ENCODE data around the gene ARL4C. TPM values are rescaled to one million over a fixed set of nuclear protein-coding genes. Genes with fewer than 3 reads are reported as not detected.

The ARL4C gene
- total RNA-seq, 1 experiment from 2014 or later, result 51.3 TPM

DNA sequence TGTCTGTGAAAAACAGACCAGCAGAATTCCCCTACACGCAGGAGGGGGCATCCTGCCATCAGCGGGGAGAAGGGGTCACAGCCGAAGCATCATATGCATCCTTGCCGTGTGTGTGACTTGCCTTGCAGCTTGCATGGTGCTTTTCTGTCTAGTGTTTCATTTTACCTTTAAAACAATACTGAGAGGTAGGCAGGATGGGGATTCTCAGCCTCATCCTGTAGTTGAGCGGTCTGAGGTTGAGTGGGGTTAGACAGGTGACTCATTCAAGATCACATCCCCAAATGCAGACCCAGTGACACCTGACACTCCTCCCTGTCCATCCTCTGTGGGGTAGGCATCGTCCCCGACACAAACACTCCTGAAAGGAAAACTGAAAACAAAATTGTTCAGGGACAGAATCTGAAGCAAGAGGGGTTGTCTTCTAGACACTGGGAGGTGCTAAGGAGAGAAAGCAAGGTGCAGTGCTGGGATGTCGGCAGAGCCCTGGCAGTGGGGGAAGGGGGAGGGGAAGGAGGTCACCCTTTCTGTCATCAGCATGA is 7.9 kb downstream of the ARL4C start:
- no peak overlapping the region for H3K4me2 ChIP-seq
- POLR2A ChIA-PET (ENCODE audit: unreplicated experiment), result interaction anchor here (0.7 kb wide), 1 partner anchor 120 kb away, joined by 4 read pairs; no protein-coding TSS in a partner anchor
- BruUV-seq (replicated peaks), result no TSS peak
- H3K4me3 ChIP-seq, result no peak overlapping the region
- intact Hi-C loops (cut with micrococcal nuclease; ENCODE audit: unreplicated experiment), result no loop called here
- H3K27me3 ChIP-seq (ENCODE audit: insufficient read depth, low read depth), result no peaks in the 10 kb centered on the region
- H3K4me1 ChIP-seq (replicated peaks; ENCODE audit: insufficient read depth), result peaks cover 25% of the 10 kb centered on the region
- CTCF ChIA-PET, result no interaction called here
- peaks cover 25% of the 10 kb centered on the region for H3K36me3 ChIP-seq (ENCODE audit: low read depth)
- H2AFZ ChIP-seq, result no peak overlapping the region
- H3K79me2 ChIP-seq (ENCODE audit: low read depth), result peaks cover 39% of the 10 kb centered on the region
- H3K27ac ChIP-seq, result no peak overlapping the region
- no peaks in the 10 kb centered on the region for H3K9me2 ChIP-seq (ENCODE audit: insufficient read depth)
- H3K9me3 ChIP-seq (ENCODE audit: insufficient read depth, low read depth), result no peaks in the 10 kb centered on the region
- H3F3A ChIP-seq (ENCODE audit: insufficient read depth, low read depth), result peaks cover 8% of the 10 kb centered on the region; the same call in 1 of the 2 replicates
- TF ChIP-seq, protein P1, sequence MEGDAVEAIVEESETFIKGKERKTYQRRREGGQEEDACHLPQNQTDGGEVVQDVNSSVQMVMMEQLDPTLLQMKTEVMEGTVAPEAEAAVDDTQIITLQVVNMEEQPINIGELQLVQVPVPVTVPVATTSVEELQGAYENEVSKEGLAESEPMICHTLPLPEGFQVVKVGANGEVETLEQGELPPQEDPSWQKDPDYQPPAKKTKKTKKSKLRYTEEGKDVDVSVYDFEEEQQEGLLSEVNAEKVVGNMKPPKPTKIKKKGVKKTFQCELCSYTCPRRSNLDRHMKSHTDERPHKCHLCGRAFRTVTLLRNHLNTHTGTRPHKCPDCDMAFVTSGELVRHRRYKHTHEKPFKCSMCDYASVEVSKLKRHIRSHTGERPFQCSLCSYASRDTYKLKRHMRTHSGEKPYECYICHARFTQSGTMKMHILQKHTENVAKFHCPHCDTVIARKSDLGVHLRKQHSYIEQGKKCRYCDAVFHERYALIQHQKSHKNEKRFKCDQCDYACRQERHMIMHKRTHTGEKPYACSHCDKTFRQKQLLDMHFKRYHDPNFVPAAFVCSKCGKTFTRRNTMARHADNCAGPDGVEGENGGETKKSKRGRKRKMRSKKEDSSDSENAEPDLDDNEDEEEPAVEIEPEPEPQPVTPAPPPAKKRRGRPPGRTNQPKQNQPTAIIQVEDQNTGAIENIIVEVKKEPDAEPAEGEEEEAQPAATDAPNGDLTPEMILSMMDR (conservative IDR thresholded peaks at IDR 0.05), result no peak
- no peak for TF ChIP-seq EZH2 (IDR thresholded peaks at IDR 0.05; ENCODE audit: low read depth)
- H4K20me1 ChIP-seq (ENCODE audit: insufficient read depth), result peaks cover 15% of the 10 kb centered on the region
- DNase-seq, result no peak

DNA sequence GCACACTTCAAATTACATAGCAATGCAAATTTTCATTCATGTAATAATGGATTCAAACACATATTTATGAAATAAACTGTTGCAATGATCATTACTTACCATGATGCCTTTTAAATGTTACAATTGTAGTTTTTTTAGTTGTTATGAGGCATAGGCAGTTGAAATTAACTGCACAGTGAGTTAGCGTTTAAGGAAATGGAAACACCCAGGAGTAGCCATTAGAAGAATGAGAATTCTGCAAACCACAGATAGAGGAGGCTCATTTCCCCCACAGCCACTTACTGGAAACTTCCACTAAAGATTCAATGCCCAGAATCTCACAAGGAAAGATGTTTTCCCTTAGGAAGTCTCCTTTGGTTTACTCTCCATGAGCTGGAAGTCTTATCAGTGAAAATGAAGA is 8.4 kb downstream of the ARL4C start:
- Histone ChIP-seq H3K27ac (no peak overlapping the region), H3K27me3 (ENCODE audit: insufficient read depth, low read depth) (no peaks in the 10 kb centered on the region), H3K9me3 (ENCODE audit: insufficient read depth, low read depth) (no peaks in the 10 kb centered on the region), H2AFZ (no peak overlapping the region), H3K4me3 (no peak overlapping the region), H3K79me2 (ENCODE audit: low read depth) (peaks cover 34% of the 10 kb centered on the region), H3K36me3 (ENCODE audit: low read depth) (peaks cover 25% of the 10 kb centered on the region), H3F3A (ENCODE audit: insufficient read depth, low read depth) (peaks cover 8% of the 10 kb centered on the region; the same call in 1 of the 2 replicates), H3K9me2 (ENCODE audit: insufficient read depth) (no peaks in the 10 kb centered on the region), H3K4me2 (no peak overlapping the region), H3K4me1 (replicated peaks; ENCODE audit: insufficient read depth) (peaks cover 20% of the 10 kb centered on the region), H4K20me1 (ENCODE audit: insufficient read depth) (peaks cover 10% of the 10 kb centered on the region)
- no TSS peak for BruUV-seq (replicated peaks)
- ChIA-PET CTCF (no interaction called here), POLR2A (ENCODE audit: unreplicated experiment) (no interaction called here)
- DNase-seq, result no peak
- intact Hi-C loops (cut with micrococcal nuclease; ENCODE audit: unreplicated experiment), result no loop called here
- TF ChIP-seq, protein P1 (conservative IDR thresholded peaks at IDR 0.05), result no peak

DNA sequence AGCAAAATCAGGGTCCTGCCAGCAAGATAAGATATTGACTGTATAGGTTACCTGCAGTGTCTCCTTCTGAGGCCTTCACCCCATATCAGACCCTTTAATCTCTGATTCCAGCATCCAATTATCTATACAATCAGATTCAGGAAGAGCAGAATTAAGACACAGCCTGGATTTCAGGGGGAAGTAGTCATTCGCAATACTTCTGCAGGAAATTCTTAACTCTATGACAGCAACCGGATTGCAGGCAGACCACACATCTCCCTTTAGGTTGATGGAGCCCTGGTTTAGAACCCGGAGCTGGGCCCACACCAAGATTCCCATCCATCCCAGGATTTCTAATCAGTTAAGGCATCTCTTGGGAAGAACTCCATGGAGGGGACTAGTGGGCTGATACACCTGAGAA is 9.5 kb downstream of the ARL4C start:
- peaks cover 8% of the 10 kb centered on the region; the same call in 1 of the 2 replicates for H3F3A ChIP-seq (ENCODE audit: insufficient read depth, low read depth)
- peaks cover 14% of the 10 kb centered on the region for H3K36me3 ChIP-seq (ENCODE audit: low read depth)
- peaks cover 8% of the 10 kb centered on the region for H3K4me1 ChIP-seq (replicated peaks; ENCODE audit: insufficient read depth)
- no peaks in the 10 kb centered on the region for H3K9me3 ChIP-seq (ENCODE audit: insufficient read depth, low read depth)
- no peak overlapping the region for H3K4me3 ChIP-seq
- no peak overlapping the region for H3K27ac ChIP-seq
- BruUV-seq (replicated peaks), result no TSS peak
- TF ChIP-seq, protein P1 (conservative IDR thresholded peaks at IDR 0.05), result no peak
- no peak for TF ChIP-seq EZH2 (IDR thresholded peaks at IDR 0.05; ENCODE audit: low read depth)
- H3K27me3 ChIP-seq (ENCODE audit: insufficient read depth, low read depth), result no peaks in the 10 kb centered on the region
- ChIA-PET POLR2A (ENCODE audit: unreplicated experiment) (no interaction called here), CTCF (no interaction called here)
- DNase-seq, result no peak
- no peaks in the 10 kb centered on the region for H3K9me2 ChIP-seq (ENCODE audit: insufficient read depth)
- H4K20me1 ChIP-seq (ENCODE audit: insufficient read depth), result peaks cover 2% of the 10 kb centered on the region; the same call in 1 of the 2 replicates
- no peak overlapping the region for H2AFZ ChIP-seq
- H3K79me2 ChIP-seq (ENCODE audit: low read depth), result peaks cover 23% of the 10 kb centered on the region
- H3K4me2 ChIP-seq, result no peak overlapping the region
- intact Hi-C loops (cut with micrococcal nuclease; ENCODE audit: unreplicated experiment), result no loop called here
